ENCODE measurements around the gene BLM.

BLM gene

GRCh38 chr15:90801803-90802202 is 84.7 kb downstream of the BLM start:
- no peak overlapping the region for H2AFZ ChIP-seq (ENCODE audit: low read length)
- H3K4me2 ChIP-seq (ENCODE audit: low read depth, low read length, poor library complexity, severe bottlenecking) = no peak overlapping the region
- no peak overlapping the region for H3K4me3 ChIP-seq (ENCODE audit: low read length, poor library complexity, severe bottlenecking)
- no peaks in the 10 kb centered on the region for H3K9me3 ChIP-seq (ENCODE audit: insufficient read depth, low read depth, low read length)
- no peak for TF ChIP-seq EZH2phosphoT487 (IDR thresholded peaks at IDR 0.05; ENCODE audit: borderline replicate concordance)
- TF ChIP-seq CTCF (conservative IDR thresholded peaks at IDR 0.05; ENCODE audit: low read length) = no peak
- no peaks in the 10 kb centered on the region for H3K27me3 ChIP-seq (ENCODE audit: insufficient read depth, low read length, poor library complexity, severe bottlenecking)
- peaks cover 55% of the 10 kb centered on the region; the same call in 1 of the 2 replicates for H3K36me3 ChIP-seq (ENCODE audit: insufficient read depth, low read length)
- H3K9ac ChIP-seq (ENCODE audit: low read depth, low read length, poor library complexity, severe bottlenecking) = no peak overlapping the region
- H3F3A ChIP-seq (ENCODE audit: low read depth) = no peaks in the 10 kb centered on the region
- no peaks in the 10 kb centered on the region for H3K79me2 ChIP-seq (ENCODE audit: insufficient read depth, low read length)
- H3K9me2 ChIP-seq (replicated peaks; ENCODE audit: low read depth, low read length) = no peaks in the 10 kb centered on the region
- H4K20me1 ChIP-seq (ENCODE audit: insufficient read depth, low read length, poor library complexity, severe bottlenecking) = no peaks in the 10 kb centered on the region
- no peaks in the 10 kb centered on the region for H3K4me1 ChIP-seq (ENCODE audit: insufficient read depth, low read length, poor library complexity, severe bottlenecking)

- Histone ChIP-seq H3K4me1 (ENCODE audit: insufficient read depth, low read length, poor library complexity, severe bottlenecking) (no peaks in the 10 kb centered on the region), H3K9me3 (ENCODE audit: insufficient read depth, low read depth, low read length) (no peaks in the 10 kb centered on the region), H3K27me3 (ENCODE audit: insufficient read depth, low read length, poor library complexity, severe bottlenecking) (no peaks in the 10 kb centered on the region), H3K9ac (ENCODE audit: low read depth, low read length, poor library complexity, severe bottlenecking) (no peak overlapping the region), H3K9me2 (replicated peaks; ENCODE audit: low read depth, low read length) (no peaks in the 10 kb centered on the region), H3K79me2 (ENCODE audit: insufficient read depth, low read length) (no peaks in the 10 kb centered on the region), H3K36me3 (ENCODE audit: insufficient read depth, low read length) (peaks cover 81% of the 10 kb centered on the region; the same call in 1 of the 2 replicates), H3K4me3 (ENCODE audit: low read length, poor library complexity, severe bottlenecking) (no peak overlapping the region), H3F3A (ENCODE audit: low read depth) (no peaks in the 10 kb centered on the region), H4K20me1 (ENCODE audit: insufficient read depth, low read length, poor library complexity, severe bottlenecking) (no peaks in the 10 kb centered on the region), H2AFZ (ENCODE audit: low read length) (no peak overlapping the region), H3K4me2 (ENCODE audit: low read depth, low read length, poor library complexity, severe bottlenecking) (no peak overlapping the region)
- TF ChIP-seq EZH2phosphoT487 (IDR thresholded peaks at IDR 0.05; ENCODE audit: borderline replicate concordance) (no peak), CTCF (conservative IDR thresholded peaks at IDR 0.05; ENCODE audit: low read length) (no peak)
These were observed 90.1 kb downstream of the BLM start for GRCh38 chr15:90807074-90807785.

- no peaks in the 10 kb centered on the region for H3K9me2 ChIP-seq (replicated peaks; ENCODE audit: low read depth, low read length)
- H2AFZ ChIP-seq (ENCODE audit: low read length) = no peak overlapping the region
- H3K9me3 ChIP-seq (ENCODE audit: insufficient read depth, low read depth, low read length) = no peaks in the 10 kb centered on the region
- H3K9ac ChIP-seq (ENCODE audit: low read depth, low read length, poor library complexity, severe bottlenecking) = no peak overlapping the region
- H3K4me2 ChIP-seq (ENCODE audit: low read depth, low read length, poor library complexity, severe bottlenecking) = no peak overlapping the region
- H3K4me1 ChIP-seq (ENCODE audit: insufficient read depth, low read length, poor library complexity, severe bottlenecking) = no peaks in the 10 kb centered on the region
- TF ChIP-seq CTCF (conservative IDR thresholded peaks at IDR 0.05; ENCODE audit: low read length) (no peak), EZH2phosphoT487 (IDR thresholded peaks at IDR 0.05; ENCODE audit: borderline replicate concordance) (no peak)
- H3K36me3 ChIP-seq (ENCODE audit: insufficient read depth, low read length) = peaks cover 83% of the 10 kb centered on the region; the same call in 1 of the 2 replicates
- H3K79me2 ChIP-seq (ENCODE audit: insufficient read depth, low read length) = no peaks in the 10 kb centered on the region
- H4K20me1 ChIP-seq (ENCODE audit: insufficient read depth, low read length, poor library complexity, severe bottlenecking) = no peaks in the 10 kb centered on the region
- no peaks in the 10 kb centered on the region for H3K27me3 ChIP-seq (ENCODE audit: insufficient read depth, low read length, poor library complexity, severe bottlenecking)
- no peaks in the 10 kb centered on the region for H3F3A ChIP-seq (ENCODE audit: low read depth)
- no peak overlapping the region for H3K4me3 ChIP-seq (ENCODE audit: low read length, poor library complexity, severe bottlenecking)
These were observed 90.6 kb downstream of the BLM start for GRCh38 chr15:90807786-90808086.
